HG02884 (cell line): ENCODE measurements around the gene HOXB4.
"Not testable (repeated sequence)": the region's sequence is repeated elsewhere in the genome, so short reads cannot be mapped to it uniquely, and the experiment has no call there.

ENCODE experiments used
- ATAC-seq: cut with Tn5 transposase; IDR thresholded peaks from one replicate; pipeline ENCODE4 v1.9.1; 2021; ENCODE audit warnings: mild to moderate bottlenecking, moderate library complexity; ENCODE audit not compliant: unreplicated experiment

Gene HOXB4

DNA sequence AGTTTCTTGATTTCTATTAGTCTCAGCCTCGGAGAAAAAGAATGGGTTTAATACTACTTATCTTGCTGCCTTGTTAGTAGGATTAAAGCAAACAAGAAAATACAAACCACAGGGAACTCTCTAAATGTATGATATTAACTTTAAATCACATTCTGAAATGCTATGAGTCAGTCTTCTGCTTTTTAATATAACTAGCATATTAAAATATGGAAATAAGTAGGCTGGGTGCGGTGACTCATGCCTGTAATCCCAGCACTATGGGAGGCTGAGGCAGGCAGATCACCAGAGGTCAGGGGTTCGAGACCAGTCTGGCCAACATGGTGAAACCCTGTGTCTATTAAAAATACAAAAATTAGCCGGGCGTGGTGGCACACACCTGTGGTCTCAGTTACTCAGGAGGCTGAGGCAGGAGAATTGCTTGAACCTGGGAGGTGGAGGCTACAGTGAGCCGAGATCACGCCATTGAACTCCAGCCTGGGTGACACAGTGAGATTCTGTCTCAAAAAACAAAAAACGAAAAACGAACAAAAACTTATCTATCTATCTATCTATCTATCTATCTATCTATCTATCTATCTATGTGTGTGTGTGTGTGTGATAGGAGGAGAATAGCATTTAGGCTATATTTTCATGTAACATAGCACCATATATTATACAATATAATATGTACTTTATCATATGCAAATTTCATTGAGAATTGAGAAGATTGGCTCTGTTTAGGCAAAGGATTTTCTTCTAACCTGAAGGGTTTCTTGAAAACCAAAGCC lies 42.2 kb downstream of the HOXB4 start:
- ATAC-seq = not testable (repeated sequence)

GRCh38 chr17:48532261-48532660 lies 45.9 kb downstream of the HOXB4 start:
- ATAC-seq = no peak

GRCh38 chr17:48530887-48531272 lies 47.3 kb downstream of the HOXB4 start, which contains the start of gene HOXB1:
Gene HOXB1, minus strand, starts transcription at chr17:48531011. Its CDS starts 107 bp downstream, at chr17:48530904.
- ATAC-seq = no peak

DNA sequence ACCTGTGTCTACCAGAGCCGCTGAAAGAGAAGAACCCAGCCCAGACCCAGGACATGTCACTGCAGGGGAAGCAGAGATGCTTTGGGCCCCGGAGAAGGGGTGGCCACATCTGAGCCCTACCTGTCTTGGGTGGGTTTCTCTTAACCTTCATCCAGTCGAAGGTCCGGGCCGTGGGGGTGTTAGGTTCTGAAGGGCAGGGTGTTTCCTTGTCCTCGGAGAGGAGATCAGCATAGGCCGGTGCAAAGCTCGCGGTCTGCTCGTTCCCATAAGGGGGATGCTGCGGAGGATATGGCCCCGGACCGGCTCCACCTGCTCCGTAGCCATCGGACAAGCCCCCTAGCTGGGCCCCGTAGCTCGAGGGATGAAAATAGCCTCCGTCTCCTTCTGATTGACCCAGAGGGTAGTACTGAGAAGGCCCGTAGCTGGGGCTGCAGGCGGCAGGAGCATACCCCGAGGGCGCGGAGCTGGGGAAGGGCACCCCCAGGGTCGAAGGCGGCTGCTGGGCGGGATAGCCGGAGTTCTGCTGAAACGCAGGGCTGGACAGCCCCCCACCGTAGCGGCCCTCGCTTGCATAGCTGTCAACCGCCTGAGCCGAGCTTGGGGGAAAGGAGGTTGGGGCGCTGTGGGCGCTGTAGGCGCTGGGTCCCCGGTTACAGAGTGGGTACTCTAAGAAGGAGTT lies 47.8 kb downstream of the HOXB4 start:
- no peak for ATAC-seq

DNA sequence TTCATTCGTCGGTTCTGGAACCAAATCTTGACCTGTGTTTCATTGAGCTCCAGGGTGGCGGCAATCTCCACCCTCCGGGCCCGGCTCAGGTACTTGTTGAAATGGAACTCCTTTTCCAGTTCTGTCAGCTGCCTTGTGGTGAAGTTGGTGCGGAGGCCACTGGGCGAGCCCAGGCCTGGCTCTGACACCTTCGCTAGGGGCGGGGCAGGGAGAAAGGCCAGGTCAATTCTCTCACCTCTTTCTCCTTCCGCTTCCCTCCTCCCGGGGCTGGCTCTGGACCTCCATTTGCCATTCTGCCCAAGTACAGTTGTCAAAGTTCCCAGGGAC lies 48.5 kb downstream of the HOXB4 start:
- no peak for ATAC-seq

- no peak for ATAC-seq
These were observed 49.0 kb downstream of the HOXB4 start for GRCh38 chr17:48528936-48529682.

DNA sequence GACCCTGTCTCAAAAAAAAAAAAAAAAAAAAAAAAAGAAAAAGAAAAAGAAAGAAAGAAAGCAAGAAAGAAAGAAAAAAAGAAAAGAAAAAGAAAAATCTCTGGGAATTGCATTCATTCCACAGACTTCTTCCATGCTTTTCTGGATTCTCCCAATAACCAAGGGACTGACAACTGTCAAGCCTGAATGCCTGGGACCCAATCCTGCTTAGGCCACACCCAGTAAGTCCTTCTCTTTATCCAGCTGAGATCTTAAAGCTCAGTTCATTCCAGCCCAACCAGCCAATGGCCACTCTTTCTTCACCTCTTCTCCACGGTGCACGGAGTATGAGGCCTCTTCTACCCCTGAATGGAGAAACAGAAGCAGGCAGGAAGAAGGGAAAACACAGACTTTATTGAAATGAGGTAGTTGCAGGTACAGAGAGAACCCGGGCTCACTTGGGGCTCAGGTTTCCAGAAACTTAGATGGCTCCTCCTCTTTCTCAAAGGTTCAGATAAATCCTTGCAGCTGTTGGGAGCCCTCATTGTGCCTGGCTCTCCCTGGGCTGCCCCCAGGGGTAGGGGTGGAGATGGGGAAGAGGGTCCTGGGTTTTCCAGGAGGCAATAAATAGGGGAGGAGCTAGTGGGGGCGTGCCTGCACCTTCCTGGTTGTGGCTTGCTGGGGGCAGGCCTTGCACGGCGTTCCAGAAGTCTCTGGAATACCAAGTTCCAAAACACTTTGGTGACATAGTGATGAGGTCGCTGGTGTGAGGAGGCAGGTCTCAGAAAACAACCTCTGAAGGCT lies 49.8 kb downstream of the HOXB4 start:
- no peak for ATAC-seq

- no peak for ATAC-seq
These were observed 50.6 kb downstream of the HOXB4 start for GRCh38 chr17:48527547-48527932.

- no peak for ATAC-seq
These were observed 51.3 kb downstream of the HOXB4 start for GRCh38 chr17:48526608-48527546.
